EH (cell line): ENCODE results near the gene LRPAP1.
"Not testable (repeated sequence)": the region's sequence is repeated elsewhere in the genome, so short reads cannot be mapped to it uniquely, and the experiment has no call there.

Experiments used
- DNase-seq: peaks from one replicate; pipeline ENCODE4 v3.0.0-alpha.2; 2015; ENCODE audit warnings: low read depth

Gene LRPAP1

GRCh38 chr4:3461515-3462291 lies 70.5 kb downstream of the LRPAP1 start:
- no peak for DNase-seq

DNA sequence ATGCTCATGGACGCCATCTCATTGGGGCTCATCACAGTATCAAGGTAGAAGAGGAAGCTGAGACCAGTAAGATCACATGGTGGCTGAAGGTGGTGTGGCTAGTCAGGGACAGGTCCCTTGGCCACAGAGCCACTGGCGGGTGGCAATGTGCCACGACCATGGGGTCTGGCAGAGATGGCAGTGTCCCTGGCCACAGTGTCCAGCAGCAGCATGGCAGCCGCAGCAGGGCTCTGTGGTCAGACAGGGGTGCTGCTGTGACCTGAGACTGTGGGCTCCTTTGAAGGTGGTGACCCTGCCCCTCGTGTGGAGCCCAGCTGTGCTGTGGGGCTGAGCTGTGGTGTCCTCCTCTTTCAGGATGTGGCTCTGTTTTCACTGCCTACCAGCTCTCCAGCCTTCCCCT lies 71.3 kb downstream of the LRPAP1 start:
- no peak for DNase-seq

GRCh38 chr4:3459156-3459555 lies 73.1 kb downstream of the LRPAP1 start:
- not testable (repeated sequence) for DNase-seq

DNA sequence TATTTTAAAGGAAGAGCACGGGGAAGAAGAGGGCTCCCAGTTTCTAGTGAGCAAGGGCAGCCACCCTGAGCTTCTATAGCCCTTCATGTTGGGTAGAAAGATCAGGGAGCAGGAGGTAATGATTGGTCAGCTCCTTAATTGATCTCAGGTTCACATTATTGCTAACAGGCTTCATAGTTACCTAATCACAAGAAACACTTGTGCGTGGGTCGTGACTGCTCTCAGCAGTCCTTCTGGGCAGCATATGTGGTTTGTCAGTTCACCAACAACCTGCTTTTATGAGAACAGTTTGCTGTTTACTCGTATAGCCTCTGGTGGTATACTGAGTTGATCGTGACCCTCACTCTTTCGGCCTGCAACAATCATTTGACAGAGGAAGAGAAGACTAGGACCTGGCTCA lies 73.9 kb downstream of the LRPAP1 start:
- no peak for DNase-seq

DNA sequence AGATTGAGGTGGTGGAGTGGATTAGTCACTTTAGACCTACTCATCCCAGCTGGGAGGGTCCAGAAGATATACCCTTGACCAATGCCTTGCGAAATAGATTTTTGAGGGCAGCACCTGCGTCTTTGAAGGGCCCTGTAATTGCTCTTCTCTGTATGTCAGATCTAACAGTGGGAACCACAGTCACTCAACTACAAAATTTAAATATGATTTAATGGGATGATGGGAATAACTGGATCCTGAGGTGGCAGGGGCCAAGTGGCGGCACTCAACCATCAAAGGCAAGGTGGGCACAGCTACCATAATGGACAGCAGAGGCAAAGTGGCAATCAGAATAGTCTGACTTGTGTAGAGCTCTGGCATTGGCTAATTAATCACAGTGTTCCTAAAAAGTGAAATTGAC lies 76.6 kb downstream of the LRPAP1 start:
- DNase-seq = not testable (repeated sequence)
